ENCODE results near the gene SMIM23. TPM values are rescaled to one million over a fixed set of nuclear protein-coding genes. Genes with fewer than 3 reads are reported as not detected.

SMIM23 gene
- total and polyA plus RNA-seq, 2 donors (not counting 3 experiments of a cell fraction or from before 2014, with no cell fraction given) = not detected

DNA sequence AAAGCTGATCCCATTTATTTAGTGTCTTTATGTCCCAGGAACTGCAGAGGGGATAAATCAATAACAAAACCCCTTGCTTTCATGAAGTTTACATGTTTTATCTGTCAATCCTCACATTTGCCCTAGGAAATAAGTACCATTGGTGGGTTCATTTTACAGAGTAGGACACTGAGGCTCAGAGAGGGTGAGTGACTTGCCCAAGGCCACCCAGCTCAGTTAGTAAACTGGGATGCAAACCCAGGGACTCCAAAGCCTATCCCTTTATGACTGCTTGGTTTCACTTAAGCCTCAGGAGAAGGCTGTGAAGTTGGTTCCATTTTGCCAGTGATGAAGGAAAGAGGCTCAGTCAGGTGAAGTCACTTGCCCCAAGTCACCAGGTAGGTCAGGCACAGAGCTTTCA is 51.9 kb downstream of the SMIM23 start:
- H3K27ac ChIP-seq (ENCODE audit: insufficient read depth, low read depth, low read length) = no peak overlapping the region
- no peaks in the 10 kb centered on the region for H3K79me2 ChIP-seq (ENCODE audit: control insufficient read depth, insufficient read depth, low read length)
- H3K4me3 ChIP-seq (replicated peaks in 1 of 3; ENCODE audit: insufficient read depth in 1 of 3, low read depth in 1 of 3, low read length in 3 of 3) = no peak overlapping the region
- no peaks in the 10 kb centered on the region for H3K9me3 ChIP-seq (replicated peaks; ENCODE audit: control insufficient read depth, insufficient read depth, low read length)
- H3K9ac ChIP-seq (replicated peaks; ENCODE audit: extremely low read depth, insufficient read depth, low read length) = no peak overlapping the region
- TF ChIP-seq, protein P1, sequence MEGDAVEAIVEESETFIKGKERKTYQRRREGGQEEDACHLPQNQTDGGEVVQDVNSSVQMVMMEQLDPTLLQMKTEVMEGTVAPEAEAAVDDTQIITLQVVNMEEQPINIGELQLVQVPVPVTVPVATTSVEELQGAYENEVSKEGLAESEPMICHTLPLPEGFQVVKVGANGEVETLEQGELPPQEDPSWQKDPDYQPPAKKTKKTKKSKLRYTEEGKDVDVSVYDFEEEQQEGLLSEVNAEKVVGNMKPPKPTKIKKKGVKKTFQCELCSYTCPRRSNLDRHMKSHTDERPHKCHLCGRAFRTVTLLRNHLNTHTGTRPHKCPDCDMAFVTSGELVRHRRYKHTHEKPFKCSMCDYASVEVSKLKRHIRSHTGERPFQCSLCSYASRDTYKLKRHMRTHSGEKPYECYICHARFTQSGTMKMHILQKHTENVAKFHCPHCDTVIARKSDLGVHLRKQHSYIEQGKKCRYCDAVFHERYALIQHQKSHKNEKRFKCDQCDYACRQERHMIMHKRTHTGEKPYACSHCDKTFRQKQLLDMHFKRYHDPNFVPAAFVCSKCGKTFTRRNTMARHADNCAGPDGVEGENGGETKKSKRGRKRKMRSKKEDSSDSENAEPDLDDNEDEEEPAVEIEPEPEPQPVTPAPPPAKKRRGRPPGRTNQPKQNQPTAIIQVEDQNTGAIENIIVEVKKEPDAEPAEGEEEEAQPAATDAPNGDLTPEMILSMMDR (IDR thresholded peaks at IDR 0.05; ENCODE audit: extremely low read depth in 1 of 2, insufficient read depth in 1 of 2, low read depth in 1 of 2, low read length in 2 of 2) = no peak
- TF ChIP-seq JUN (IDR thresholded peaks at IDR 0.05; ENCODE audit: borderline replicate concordance, insufficient read depth, insufficient read length, low read depth) (no peak), GATA2 (IDR thresholded peaks at IDR 0.05; ENCODE audit: insufficient read depth, insufficient read length, low read depth, low read length) (no peak), FOS (IDR thresholded peaks at IDR 0.05; ENCODE audit: borderline replicate concordance, insufficient read depth, low read length) (no peak), EZH2 (IDR thresholded peaks at IDR 0.05; ENCODE audit: borderline replicate concordance, low read depth, low read length, severe bottlenecking) (no peak)
- no peaks in the 10 kb centered on the region for H4K20me1 ChIP-seq (replicated peaks; ENCODE audit: control insufficient read depth, extremely low read depth, insufficient read depth, low read length)
- ChIA-PET POLR2A (no interaction called here), CTCF (no interaction called here)
- H2AFZ ChIP-seq (ENCODE audit: low read depth, low read length) = no peak overlapping the region
- H3K4me1 ChIP-seq (ENCODE audit: control insufficient read depth, extremely low read depth, insufficient read depth, low read length) = peaks cover 5% of the 10 kb centered on the region
- H3K36me3 ChIP-seq (ENCODE audit: control insufficient read depth in 2 of 2, extremely low read depth in 1 of 2, insufficient read depth in 2 of 2, low read length in 2 of 2) = no peaks in the 10 kb centered on the region
- intact Hi-C loops (cut with micrococcal nuclease) (no loop called here), dilution Hi-C loops (cut with MboI; ENCODE audit: extremely low pct_ligation_motif_present, low sequenced_read_pairs) (no loop called here)
- H3K27me3 ChIP-seq (ENCODE audit: control insufficient read depth in 2 of 2, insufficient read depth in 2 of 2, low read length in 2 of 2) = no peaks in the 10 kb centered on the region
- DNase-seq (ENCODE audit: low read depth, low spot score) (no peak), FAIRE-seq (no peak)
- no peak overlapping the region for H3K4me2 ChIP-seq (ENCODE audit: insufficient read depth, low read length)
- H3K9me1 ChIP-seq (replicated peaks; ENCODE audit: control insufficient read depth, extremely low read depth, insufficient read depth, low read length) = no peaks in the 10 kb centered on the region
- BruUV-seq (replicated peaks) = no TSS peak

DNA sequence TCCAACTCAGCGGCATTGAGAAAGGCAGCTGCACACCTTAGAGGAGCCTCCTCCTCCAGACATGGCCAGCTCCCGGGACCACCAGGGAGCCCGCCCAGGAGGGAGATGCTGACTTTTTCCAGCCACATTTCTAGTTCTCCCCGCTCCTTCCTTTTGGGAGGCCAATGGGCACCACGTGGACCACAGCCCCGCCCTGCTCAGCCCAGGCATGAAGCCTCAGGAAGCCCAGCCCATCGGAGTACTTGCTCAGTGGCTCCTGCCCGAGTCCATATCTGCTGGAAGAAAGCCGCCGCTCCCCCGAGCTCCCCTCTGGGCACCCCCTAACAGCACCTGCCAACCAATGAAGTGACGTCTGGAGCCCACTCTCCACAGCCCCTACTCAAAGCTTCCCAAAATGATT is 52.4 kb downstream of the SMIM23 start:
- DNase-seq (ENCODE audit: low read depth, low spot score) = no peak
- FAIRE-seq = no peak
- H3K27me3 ChIP-seq (ENCODE audit: control insufficient read depth in 2 of 2, insufficient read depth in 2 of 2, low read length in 2 of 2) = no peaks in the 10 kb centered on the region
- H3K27ac ChIP-seq (ENCODE audit: insufficient read depth, low read depth, low read length) = no peak overlapping the region
- no peaks in the 10 kb centered on the region for H3K9me1 ChIP-seq (replicated peaks; ENCODE audit: control insufficient read depth, extremely low read depth, insufficient read depth, low read length)
- CTCF ChIA-PET = interaction anchor here (0.9 to 1.0 kb wide), 2 partner anchors 12 to 20 kb away, joined by 3 to 4 read pairs; no protein-coding TSS in a partner anchor
- H3K4me3 ChIP-seq (replicated peaks in 1 of 3; ENCODE audit: insufficient read depth in 1 of 3, low read depth in 1 of 3, low read length in 3 of 3) = no peak overlapping the region
- H2AFZ ChIP-seq (ENCODE audit: low read depth, low read length) = no peak overlapping the region
- H3K9me3 ChIP-seq (replicated peaks; ENCODE audit: control insufficient read depth, insufficient read depth, low read length) = no peaks in the 10 kb centered on the region
- no peaks in the 10 kb centered on the region for H4K20me1 ChIP-seq (replicated peaks; ENCODE audit: control insufficient read depth, extremely low read depth, insufficient read depth, low read length)
- POLR2A ChIA-PET = no interaction called here
- no TSS peak for BruUV-seq (replicated peaks)
- H3K36me3 ChIP-seq (ENCODE audit: control insufficient read depth in 2 of 2, extremely low read depth in 1 of 2, insufficient read depth in 2 of 2, low read length in 2 of 2) = no peaks in the 10 kb centered on the region
- H3K4me2 ChIP-seq (ENCODE audit: insufficient read depth, low read length) = no peak overlapping the region
- intact Hi-C loops (cut with micrococcal nuclease) = no loop called here
- H3K9ac ChIP-seq (replicated peaks; ENCODE audit: extremely low read depth, insufficient read depth, low read length) = no peak overlapping the region
- no peak for TF ChIP-seq GATA2 (IDR thresholded peaks at IDR 0.05; ENCODE audit: insufficient read depth, insufficient read length, low read depth, low read length)
- TF ChIP-seq POLR2AphosphoS5 (IDR thresholded peaks at IDR 0.05; ENCODE audit: insufficient read depth, low read depth, low read length) = no peak
- TF ChIP-seq, protein P1 (IDR thresholded peaks at IDR 0.05; ENCODE audit: extremely low read depth in 1 of 2, insufficient read depth in 1 of 2, low read depth in 1 of 2, low read length in 2 of 2) = no peak
- TF ChIP-seq, protein P2, sequence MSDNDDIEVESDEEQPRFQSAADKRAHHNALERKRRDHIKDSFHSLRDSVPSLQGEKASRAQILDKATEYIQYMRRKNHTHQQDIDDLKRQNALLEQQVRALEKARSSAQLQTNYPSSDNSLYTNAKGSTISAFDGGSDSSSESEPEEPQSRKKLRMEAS (IDR thresholded peaks at IDR 0.05; ENCODE audit: insufficient read depth, insufficient read length) = no peak
- no peak for TF ChIP-seq MYC (IDR thresholded peaks at IDR 0.05; ENCODE audit: low read depth, low read length)
- TF ChIP-seq FOS (IDR thresholded peaks at IDR 0.05; ENCODE audit: borderline replicate concordance, insufficient read depth, low read length) = no peak
- TF ChIP-seq POLR2A (IDR thresholded peaks at IDR 0.05; ENCODE audit: low read depth, low read length) = no peak
- no peak for TF ChIP-seq EZH2 (IDR thresholded peaks at IDR 0.05; ENCODE audit: borderline replicate concordance, low read depth, low read length, severe bottlenecking)
- no peak for TF ChIP-seq JUN (IDR thresholded peaks at IDR 0.05; ENCODE audit: borderline replicate concordance, insufficient read depth, insufficient read length, low read depth)
- dilution Hi-C loops (cut with MboI; ENCODE audit: extremely low pct_ligation_motif_present, low sequenced_read_pairs) = no loop called here
- H3K79me2 ChIP-seq (ENCODE audit: control insufficient read depth, insufficient read depth, low read length) = no peaks in the 10 kb centered on the region
- peaks cover 5% of the 10 kb centered on the region for H3K4me1 ChIP-seq (ENCODE audit: control insufficient read depth, extremely low read depth, insufficient read depth, low read length)
